Measurements from ENCODE around the gene SLBP. TPM values are rescaled to one million over a fixed set of nuclear protein-coding genes. Genes with fewer than 3 reads are reported as not detected.
"Not testable (repeated sequence)": the region's sequence is repeated elsewhere in the genome, so short reads cannot be mapped to it uniquely, and the experiment has no call there.

SLBP gene
- total and polyA plus RNA-seq, 2 donors (not counting 1 experiment from before 2014, with no cell fraction given) = 49.7 to 108 TPM

GRCh38 chr4:1706358-1706757 lies 5.8 kb downstream of the SLBP start:
- peaks cover 16% of the 10 kb centered on the region for H3K36me3 ChIP-seq (ENCODE audit: control insufficient read depth, insufficient read depth, low read length)
- no peaks in the 10 kb centered on the region for H3K4me1 ChIP-seq (ENCODE audit: control insufficient read depth, extremely low read depth, insufficient read depth, low read length)
- H3K9me3 ChIP-seq (ENCODE audit: control insufficient read depth, insufficient read depth, low read depth, low read length) = no peaks in the 10 kb centered on the region
- peaks cover 89% of the 10 kb centered on the region for H3K79me2 ChIP-seq (ENCODE audit: control insufficient read depth, insufficient read depth, low read length)
- no peak for DNase-seq (ENCODE audit: low read depth in 2 of 2)
- no peak overlapping the region for H3K9ac ChIP-seq (ENCODE audit: insufficient read depth, low read length)
- H3K27ac ChIP-seq (ENCODE audit: insufficient read depth, low read length) = no peak overlapping the region
- no peaks in the 10 kb centered on the region for H4K20me1 ChIP-seq (ENCODE audit: control insufficient read depth, extremely low read depth, insufficient read depth, low read length)
- TF ChIP-seq EZH2 (IDR thresholded peaks at IDR 0.05; ENCODE audit: low read length, missing control alignments) (no peak), CTCF (conservative IDR thresholded peaks at IDR 0.05 in 1 of 2, IDR thresholded peaks at IDR 0.05 in 1 of 2; ENCODE audit: low read depth in 1 of 2, low read length in 2 of 2) (no peak)
- H2AFZ ChIP-seq (ENCODE audit: low read length) = no peak overlapping the region
- H3K4me3 ChIP-seq (replicated peaks in 1 of 4; ENCODE audit: control extremely low read depth in 1 of 4, insufficient read depth in 1 of 4, low read depth in 3 of 4, low read length in 4 of 4) = no peak overlapping the region
- no peak overlapping the region for H3K4me2 ChIP-seq (ENCODE audit: extremely low read depth, insufficient read depth, low read length)
- H3K27me3 ChIP-seq (ENCODE audit: control insufficient read depth, insufficient read depth, low read length) = no peaks in the 10 kb centered on the region

- no peak overlapping the region for H3K27ac ChIP-seq (ENCODE audit: insufficient read depth, low read length)
- H3K9me3 ChIP-seq (ENCODE audit: control insufficient read depth, insufficient read depth, low read depth, low read length) = no peaks in the 10 kb centered on the region
- no peak for TF ChIP-seq EZH2 (IDR thresholded peaks at IDR 0.05; ENCODE audit: low read length, missing control alignments)
- no peak for TF ChIP-seq CTCF (conservative IDR thresholded peaks at IDR 0.05 in 1 of 2, IDR thresholded peaks at IDR 0.05 in 1 of 2; ENCODE audit: low read depth in 1 of 2, low read length in 2 of 2)
- H3K4me2 ChIP-seq (ENCODE audit: extremely low read depth, insufficient read depth, low read length) = no peak overlapping the region
- no peak for DNase-seq (ENCODE audit: low read depth in 2 of 2)
- no peaks in the 10 kb centered on the region for H3K27me3 ChIP-seq (ENCODE audit: control insufficient read depth, insufficient read depth, low read length)
- no peak overlapping the region for H2AFZ ChIP-seq (ENCODE audit: low read length)
- no peaks in the 10 kb centered on the region for H4K20me1 ChIP-seq (ENCODE audit: control insufficient read depth, extremely low read depth, insufficient read depth, low read length)
- peaks cover 16% of the 10 kb centered on the region for H3K36me3 ChIP-seq (ENCODE audit: control insufficient read depth, insufficient read depth, low read length)
- H3K4me3 ChIP-seq (replicated peaks in 1 of 4; ENCODE audit: control extremely low read depth in 1 of 4, insufficient read depth in 1 of 4, low read depth in 3 of 4, low read length in 4 of 4) = no peak overlapping the region
- no peaks in the 10 kb centered on the region for H3K4me1 ChIP-seq (ENCODE audit: control insufficient read depth, extremely low read depth, insufficient read depth, low read length)
- H3K9ac ChIP-seq (ENCODE audit: insufficient read depth, low read length) = no peak overlapping the region
- peaks cover 86% of the 10 kb centered on the region for H3K79me2 ChIP-seq (ENCODE audit: control insufficient read depth, insufficient read depth, low read length)
Observed at GRCh38 chr4:1705732-1706131, 6.4 kb downstream of the SLBP start.

- H3K4me3 ChIP-seq (replicated peaks in 1 of 4; ENCODE audit: control extremely low read depth in 1 of 4, insufficient read depth in 1 of 4, low read depth in 3 of 4, low read length in 4 of 4) = no peak overlapping the region
- H3K4me2 ChIP-seq (ENCODE audit: extremely low read depth, insufficient read depth, low read length) = no peak overlapping the region
- H3K9ac ChIP-seq (ENCODE audit: insufficient read depth, low read length) = no peak overlapping the region
- H3K79me2 ChIP-seq (ENCODE audit: control insufficient read depth, insufficient read depth, low read length) = peaks cover 72% of the 10 kb centered on the region
- no peaks in the 10 kb centered on the region for H3K9me3 ChIP-seq (ENCODE audit: control insufficient read depth, insufficient read depth, low read depth, low read length)
- H2AFZ ChIP-seq (ENCODE audit: low read length) = no peak overlapping the region
- no peaks in the 10 kb centered on the region for H4K20me1 ChIP-seq (ENCODE audit: control insufficient read depth, extremely low read depth, insufficient read depth, low read length)
- no peaks in the 10 kb centered on the region for H3K27me3 ChIP-seq (ENCODE audit: control insufficient read depth, insufficient read depth, low read length)
- DNase-seq (ENCODE audit: low read depth in 2 of 2) = no peak
- peaks cover 14% of the 10 kb centered on the region for H3K36me3 ChIP-seq (ENCODE audit: control insufficient read depth, insufficient read depth, low read length)
- H3K4me1 ChIP-seq (ENCODE audit: control insufficient read depth, extremely low read depth, insufficient read depth, low read length) = no peaks in the 10 kb centered on the region
- TF ChIP-seq EZH2 (IDR thresholded peaks at IDR 0.05; ENCODE audit: low read length, missing control alignments) (no peak), CTCF (conservative IDR thresholded peaks at IDR 0.05 in 1 of 2, IDR thresholded peaks at IDR 0.05 in 1 of 2; ENCODE audit: low read depth in 1 of 2, low read length in 2 of 2) (no peak)
- no peak overlapping the region for H3K27ac ChIP-seq (ENCODE audit: insufficient read depth, low read length)
Observed at GRCh38 chr4:1703867-1704266, 8.3 kb downstream of the SLBP start.

- Histone ChIP-seq H3K79me2 (ENCODE audit: control insufficient read depth, insufficient read depth, low read length) (peaks cover 57% of the 10 kb centered on the region), H3K36me3 (ENCODE audit: control insufficient read depth, insufficient read depth, low read length) (peaks cover 16% of the 10 kb centered on the region)
- H3K9me3 ChIP-seq (ENCODE audit: control insufficient read depth, insufficient read depth, low read depth, low read length); H4K20me1 ChIP-seq (ENCODE audit: control insufficient read depth, extremely low read depth, insufficient read depth, low read length); H3K4me3 ChIP-seq (replicated peaks in 1 of 4; ENCODE audit: control extremely low read depth in 1 of 4, insufficient read depth in 1 of 4, low read depth in 3 of 4, low read length in 4 of 4); H3K27ac ChIP-seq (ENCODE audit: insufficient read depth, low read length); H3K9ac ChIP-seq (ENCODE audit: insufficient read depth, low read length); H3K4me2 ChIP-seq (ENCODE audit: extremely low read depth, insufficient read depth, low read length); H3K4me1 ChIP-seq (ENCODE audit: control insufficient read depth, extremely low read depth, insufficient read depth, low read length); DNase-seq (ENCODE audit: low read depth in 2 of 2); H3K27me3 ChIP-seq (ENCODE audit: control insufficient read depth, insufficient read depth, low read length); H2AFZ ChIP-seq (ENCODE audit: low read length): not testable (repeated sequence)
Observed at GRCh38 chr4:1701671-1702070, 10.4 kb downstream of the SLBP start.

Measured in fibroblast of lung (primary cell).